GM21825 (cell line): ENCODE data around the gene MRPL48.
A peak's percentile ranks its signal among the peaks of the same experiment; 100 is the strongest.
"Not testable (repeated sequence)": the region's sequence is repeated elsewhere in the genome, so short reads cannot be mapped to it uniquely, and the experiment has no call there.

Experiments
- ATAC-seq: cut with Tn5 transposase; IDR thresholded peaks from one replicate; pipeline ENCODE4 v1.9.1; 2021; ENCODE audit warnings: mild to moderate bottlenecking, moderate library complexity; ENCODE audit not compliant: unreplicated experiment

Gene MRPL48

GRCh38 chr11:73787643-73788558, at the start of gene MRPL48:
MRPL48 (plus strand) TSS chr11:73787874; CDS start chr11:73787972, 98 bp downstream.
- ATAC-seq, result peak; percentile 87

- no peak for ATAC-seq
These were observed 44.6 kb upstream of the MRPL48 start for GRCh38 chr11:73743045-73743444.

- no peak for ATAC-seq
These were observed 41.0 kb upstream of the MRPL48 start for GRCh38 chr11:73746701-73747100.

GRCh38 chr11:73747762-73748161, 39.9 kb upstream of the MRPL48 start:
- no peak for ATAC-seq

DNA sequence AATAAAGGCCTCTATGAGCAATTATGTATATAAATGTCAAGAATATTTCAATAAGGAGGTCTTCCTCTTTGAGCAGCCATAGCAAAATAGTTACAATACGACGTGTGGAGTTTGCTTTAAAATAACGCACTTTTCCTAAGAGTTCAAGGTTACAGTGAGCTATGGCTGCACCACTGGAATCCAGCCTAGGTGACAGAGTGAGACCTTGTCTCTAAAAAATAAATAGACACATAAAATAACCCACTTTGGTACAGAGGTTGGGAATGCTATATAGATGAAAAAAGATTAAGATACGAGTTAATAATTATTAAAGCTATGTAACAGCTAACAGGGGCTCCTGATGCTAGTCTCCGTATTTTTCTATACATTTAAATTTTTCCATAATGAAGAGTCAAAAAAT, 39.4 kb upstream of the MRPL48 start:
- ATAC-seq, result no peak

GRCh38 chr11:73749118-73749517, 38.6 kb upstream of the MRPL48 start:
- no peak for ATAC-seq

- ATAC-seq, result no peak
These were observed 37.4 kb upstream of the MRPL48 start for GRCh38 chr11:73750228-73750627.

DNA sequence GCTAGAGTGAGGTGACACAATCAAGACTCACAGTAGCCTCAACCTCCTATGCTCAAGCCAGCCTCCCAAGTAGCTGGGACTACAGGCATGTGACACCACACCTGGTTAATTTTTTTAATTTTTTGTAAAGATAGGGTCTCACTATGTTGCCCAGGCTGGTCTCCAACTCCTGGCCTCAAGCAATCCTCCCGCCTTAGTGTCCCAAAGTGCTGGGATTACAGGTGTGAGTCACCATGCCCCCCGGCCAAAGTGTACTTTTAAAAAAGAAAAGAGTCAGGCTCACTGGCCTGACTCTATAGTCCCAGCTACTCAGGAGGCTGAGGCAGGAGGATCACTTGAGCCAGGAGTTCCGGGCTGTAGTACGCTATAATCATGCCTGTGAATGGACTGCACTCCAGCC, 36.8 kb upstream of the MRPL48 start:
- ATAC-seq, result not testable (repeated sequence)

DNA sequence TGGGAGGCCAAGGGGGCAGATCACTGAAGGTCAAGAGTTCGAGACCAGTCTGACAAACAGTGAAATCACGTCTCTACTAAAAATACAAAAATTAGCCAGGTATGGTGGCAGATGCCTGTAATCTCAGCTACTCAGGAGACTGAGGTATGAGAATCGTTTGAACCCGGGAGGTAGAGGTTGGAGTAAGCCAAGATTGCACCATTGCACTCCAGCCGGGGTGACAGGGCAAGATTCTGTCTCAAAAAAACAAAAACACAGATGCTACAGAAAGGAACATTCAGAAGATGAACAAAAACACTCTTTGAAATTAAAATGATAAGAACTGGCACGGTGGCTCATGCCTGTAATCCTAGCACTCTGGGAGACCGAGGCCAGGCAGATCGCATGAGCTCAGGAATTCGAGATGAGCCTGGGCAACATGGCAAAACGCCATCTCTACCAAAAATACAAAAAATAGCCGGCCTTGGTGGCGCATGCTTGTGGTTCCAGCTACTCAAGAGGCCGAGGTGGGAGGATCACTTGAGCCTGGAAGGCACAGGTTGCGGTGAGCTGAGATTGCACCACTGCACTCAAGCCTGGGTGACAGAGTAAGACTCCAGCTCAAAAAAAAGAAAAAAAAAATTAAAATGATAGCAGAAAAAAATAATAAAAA, 35.3 kb upstream of the MRPL48 start:
- no peak for ATAC-seq

DNA sequence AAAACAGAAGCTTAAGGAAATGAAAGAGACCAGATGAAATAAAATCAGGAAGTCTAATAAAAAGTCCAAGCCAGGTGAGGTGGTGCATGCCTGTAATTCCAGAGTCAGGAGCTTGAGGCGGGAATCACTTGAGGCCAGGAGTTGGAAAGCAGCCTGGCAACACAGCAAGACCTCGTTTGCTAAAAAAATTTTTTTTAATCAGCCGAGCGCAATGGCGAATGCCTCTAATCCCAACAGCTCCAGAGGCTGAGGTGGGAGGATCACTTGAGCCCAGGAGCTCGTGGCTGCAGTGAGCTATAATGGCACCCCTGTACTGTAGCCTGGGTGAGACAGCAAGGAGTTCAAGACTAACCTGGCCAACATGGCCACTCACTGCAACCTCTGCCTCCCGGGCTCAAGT, 34.8 kb upstream of the MRPL48 start:
- no peak for ATAC-seq

DNA sequence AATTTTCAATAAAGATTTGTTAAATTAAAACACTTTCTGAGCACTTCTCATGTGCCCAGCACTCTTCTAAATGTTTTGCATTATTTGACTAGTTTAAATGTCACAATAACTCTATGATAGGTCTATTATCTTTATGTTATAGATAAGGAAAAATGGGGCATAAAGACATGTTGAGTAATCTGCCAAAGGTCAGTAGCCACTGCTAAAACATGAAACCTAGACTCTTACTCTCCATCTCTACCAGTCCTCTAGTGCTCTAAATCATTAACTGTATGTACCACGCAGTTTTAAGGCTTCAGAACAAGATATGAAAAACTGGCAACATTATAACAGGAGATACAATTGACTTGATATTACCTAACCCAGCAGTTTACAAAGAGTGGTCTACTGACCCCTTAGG, 33.7 kb upstream of the MRPL48 start:
- no peak for ATAC-seq

DNA sequence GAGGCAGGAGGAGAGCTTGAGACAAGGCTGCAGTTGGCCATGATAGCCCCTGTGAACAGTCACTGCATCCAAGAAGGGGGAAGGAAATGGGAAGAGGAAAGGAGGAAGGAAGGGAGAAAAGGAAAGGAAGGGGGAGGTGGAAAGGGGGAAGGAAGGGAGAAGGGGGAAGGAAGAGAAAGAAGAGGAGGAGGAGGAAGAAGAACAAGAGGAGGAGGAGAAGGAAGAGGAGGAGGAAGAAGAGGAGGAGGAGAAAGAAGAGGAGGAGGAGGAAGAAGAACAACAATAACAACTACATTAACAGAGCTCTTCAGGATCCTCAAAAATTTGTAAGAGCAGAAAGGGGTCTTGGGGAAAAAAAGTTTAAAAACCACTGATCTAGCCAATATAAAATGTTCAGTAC, 32.0 kb upstream of the MRPL48 start:
- no peak for ATAC-seq

GRCh38 chr11:73757598-73757997, 30.1 kb upstream of the MRPL48 start:
- ATAC-seq, result no peak

DNA sequence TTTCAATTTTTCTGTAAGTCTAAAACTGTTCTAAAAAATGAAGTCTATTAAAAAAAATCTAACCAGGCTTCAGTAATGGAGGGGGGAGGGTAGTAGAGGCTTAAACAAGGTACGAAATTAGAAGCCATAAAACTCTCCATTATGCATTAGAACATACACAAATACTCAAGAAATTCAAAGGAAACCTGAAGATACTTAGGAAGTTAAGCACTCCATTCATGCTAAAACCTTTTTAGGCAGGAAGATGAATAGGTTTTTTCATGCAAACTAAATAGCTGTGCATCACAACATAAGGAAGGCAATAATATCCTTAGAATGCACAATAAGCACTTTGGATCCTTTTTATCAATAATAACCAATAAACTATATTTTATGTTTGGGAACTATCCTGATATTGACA, 29.2 kb upstream of the MRPL48 start:
- ATAC-seq, result no peak

DNA sequence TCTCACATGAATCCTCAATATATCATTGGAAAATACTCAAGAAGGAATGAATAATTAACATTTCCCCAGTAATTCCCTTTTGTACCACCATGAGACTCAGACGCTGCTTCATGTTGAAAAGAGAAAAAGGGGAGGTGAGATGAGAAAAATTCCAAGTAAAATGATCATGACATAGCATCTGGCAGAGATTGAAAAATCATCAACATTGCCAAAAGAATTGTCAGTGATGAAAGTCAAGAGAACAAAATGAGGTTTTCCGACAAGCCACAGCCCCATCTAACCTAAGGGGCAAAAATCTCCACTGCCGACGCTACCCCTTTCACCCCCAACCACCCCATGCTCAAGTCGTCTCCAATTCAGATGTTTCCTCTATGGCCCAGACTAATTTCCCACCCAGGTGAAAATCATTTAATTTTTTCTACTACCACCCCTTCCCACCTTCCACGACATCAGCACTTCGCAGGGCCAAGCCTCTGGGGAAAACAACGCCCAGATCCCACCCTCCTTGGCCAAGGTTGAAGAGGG, 28.0 kb upstream of the MRPL48 start:
- no peak for ATAC-seq

- ATAC-seq, result peak; percentile 8
These were observed 27.5 kb upstream of the MRPL48 start for GRCh38 chr11:73760135-73760678.

- ATAC-seq, result peak; percentile 90
These were observed 26.8 kb upstream of the MRPL48 start, which contains the start of gene RAB6A for GRCh38 chr11:73760679-73761402. RAB6A (minus strand) TSS chr11:73761074; CDS start chr11:73760635, 439 bp downstream.

- no peak for ATAC-seq
These were observed 26.2 kb upstream of the MRPL48 start for GRCh38 chr11:73761403-73761945.

DNA sequence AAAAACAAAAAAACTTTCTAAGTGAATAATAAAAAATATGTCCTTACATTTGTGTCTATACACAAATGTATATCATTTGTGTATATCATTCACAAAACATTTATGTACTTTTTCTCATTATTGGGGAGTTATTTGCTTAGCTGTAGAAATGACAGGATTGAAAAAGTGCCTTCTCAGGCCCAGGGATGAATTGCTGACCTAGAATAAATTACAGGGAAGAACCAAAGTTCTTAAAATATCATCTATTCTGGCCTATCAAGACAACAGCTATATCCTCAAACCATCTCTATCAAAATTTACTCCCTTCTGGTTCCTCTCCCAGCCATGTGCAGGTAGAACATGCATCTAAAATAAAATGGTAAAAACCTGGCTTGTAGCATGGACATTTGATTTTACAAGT, 24.9 kb upstream of the MRPL48 start:
- no peak for ATAC-seq

- no peak for ATAC-seq
These were observed 20.9 kb upstream of the MRPL48 start for GRCh38 chr11:73766763-73767162.

GRCh38 chr11:73770811-73771210, 16.9 kb upstream of the MRPL48 start:
- ATAC-seq, result not testable (repeated sequence)
